ENCODE results near the gene FER. TPM values are rescaled to one million over a fixed set of nuclear protein-coding genes. Genes with fewer than 3 reads are reported as not detected.

FER gene
- polyA plus RNA-seq, 3 donors, result 2.4 to 14.7 (median 6.2) TPM

DNA sequence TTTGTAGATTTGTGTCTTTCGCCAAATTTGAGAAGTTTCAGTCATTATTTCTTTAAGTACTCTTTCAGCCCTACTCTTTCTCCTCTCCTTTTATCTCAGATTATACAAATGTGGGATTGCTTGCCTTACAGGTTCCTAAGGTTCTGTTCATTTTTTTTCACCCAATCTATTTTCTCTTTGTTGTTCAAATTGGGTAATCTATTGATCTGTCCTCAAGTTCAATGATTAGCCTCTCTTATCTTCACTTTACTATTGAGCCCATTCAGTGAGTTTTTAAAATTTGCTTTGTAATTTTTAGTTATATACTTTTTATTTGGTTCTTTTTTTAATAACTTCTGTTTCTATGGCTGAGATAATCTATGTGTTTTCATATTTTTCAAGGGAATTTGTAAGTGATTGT, 282.1 kb downstream of the FER start:
- H3K36me3 ChIP-seq (replicated peaks in 1 of 2; ENCODE audit: control insufficient read depth in 1 of 2, insufficient read depth in 2 of 2, low read length in 2 of 2), result no peaks in the 10 kb centered on the region
- H3K9me3 ChIP-seq (replicated peaks in 1 of 2; ENCODE audit: control insufficient read depth in 1 of 2, insufficient read depth in 1 of 2, low read length in 2 of 2), result no peaks in the 10 kb centered on the region
- H3K4me3 ChIP-seq (replicated peaks in 1 of 3; ENCODE audit: low read depth in 2 of 3, low read length in 3 of 3), result no peak overlapping the region
- no peaks in the 10 kb centered on the region for H3K4me1 ChIP-seq (ENCODE audit: control insufficient read depth in 1 of 2, insufficient read depth in 2 of 2, low read length in 2 of 2)
- no peaks in the 10 kb centered on the region for H3K79me2 ChIP-seq (ENCODE audit: insufficient read depth, low read length)
- Mint-ChIP-seq H3K4me3 (no peak overlapping the region), H3K36me3 (no peaks in the 10 kb centered on the region), H3K4me1 (no peaks in the 10 kb centered on the region), H3K9me3 (peaks cover 0 to 3% (median 0%) of the 10 kb centered on the region in 7 donors), H3K27ac (no peak overlapping the region), H3K27me3 (ENCODE audit: low read depth in 3 of 3) (no peaks in the 10 kb centered on the region)
- H3K27ac ChIP-seq (ENCODE audit: low read depth in 1 of 2, low read length in 2 of 2), result no peak overlapping the region
- no CpG with 5 or more reads among the region's 1 CpG for WGBS (ENCODE audit: insufficient coverage)
- no peak overlapping the region for H3K4me2 ChIP-seq (replicated peaks; ENCODE audit: extremely low read depth, low read length, poor library complexity, severe bottlenecking)
- H3K9ac ChIP-seq (ENCODE audit: insufficient read depth, low read length, poor library complexity, severe bottlenecking), result no peak overlapping the region
- no peak for DNase-seq
- no peak overlapping the region for H2AFZ ChIP-seq (ENCODE audit: insufficient read depth, low read depth, low read length, poor library complexity, severe bottlenecking)
- intact Hi-C loops (cut with micrococcal nuclease), result no loop called here
- TF ChIP-seq, protein P1, sequence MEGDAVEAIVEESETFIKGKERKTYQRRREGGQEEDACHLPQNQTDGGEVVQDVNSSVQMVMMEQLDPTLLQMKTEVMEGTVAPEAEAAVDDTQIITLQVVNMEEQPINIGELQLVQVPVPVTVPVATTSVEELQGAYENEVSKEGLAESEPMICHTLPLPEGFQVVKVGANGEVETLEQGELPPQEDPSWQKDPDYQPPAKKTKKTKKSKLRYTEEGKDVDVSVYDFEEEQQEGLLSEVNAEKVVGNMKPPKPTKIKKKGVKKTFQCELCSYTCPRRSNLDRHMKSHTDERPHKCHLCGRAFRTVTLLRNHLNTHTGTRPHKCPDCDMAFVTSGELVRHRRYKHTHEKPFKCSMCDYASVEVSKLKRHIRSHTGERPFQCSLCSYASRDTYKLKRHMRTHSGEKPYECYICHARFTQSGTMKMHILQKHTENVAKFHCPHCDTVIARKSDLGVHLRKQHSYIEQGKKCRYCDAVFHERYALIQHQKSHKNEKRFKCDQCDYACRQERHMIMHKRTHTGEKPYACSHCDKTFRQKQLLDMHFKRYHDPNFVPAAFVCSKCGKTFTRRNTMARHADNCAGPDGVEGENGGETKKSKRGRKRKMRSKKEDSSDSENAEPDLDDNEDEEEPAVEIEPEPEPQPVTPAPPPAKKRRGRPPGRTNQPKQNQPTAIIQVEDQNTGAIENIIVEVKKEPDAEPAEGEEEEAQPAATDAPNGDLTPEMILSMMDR (IDR thresholded peaks at IDR 0.05), result no peak
- no peaks in the 10 kb centered on the region for H3K27me3 ChIP-seq (ENCODE audit: control insufficient read depth in 2 of 2, insufficient read depth in 2 of 2, low read length in 2 of 2)
- H4K20me1 ChIP-seq (ENCODE audit: insufficient read depth, low read length), result no peaks in the 10 kb centered on the region

DNA sequence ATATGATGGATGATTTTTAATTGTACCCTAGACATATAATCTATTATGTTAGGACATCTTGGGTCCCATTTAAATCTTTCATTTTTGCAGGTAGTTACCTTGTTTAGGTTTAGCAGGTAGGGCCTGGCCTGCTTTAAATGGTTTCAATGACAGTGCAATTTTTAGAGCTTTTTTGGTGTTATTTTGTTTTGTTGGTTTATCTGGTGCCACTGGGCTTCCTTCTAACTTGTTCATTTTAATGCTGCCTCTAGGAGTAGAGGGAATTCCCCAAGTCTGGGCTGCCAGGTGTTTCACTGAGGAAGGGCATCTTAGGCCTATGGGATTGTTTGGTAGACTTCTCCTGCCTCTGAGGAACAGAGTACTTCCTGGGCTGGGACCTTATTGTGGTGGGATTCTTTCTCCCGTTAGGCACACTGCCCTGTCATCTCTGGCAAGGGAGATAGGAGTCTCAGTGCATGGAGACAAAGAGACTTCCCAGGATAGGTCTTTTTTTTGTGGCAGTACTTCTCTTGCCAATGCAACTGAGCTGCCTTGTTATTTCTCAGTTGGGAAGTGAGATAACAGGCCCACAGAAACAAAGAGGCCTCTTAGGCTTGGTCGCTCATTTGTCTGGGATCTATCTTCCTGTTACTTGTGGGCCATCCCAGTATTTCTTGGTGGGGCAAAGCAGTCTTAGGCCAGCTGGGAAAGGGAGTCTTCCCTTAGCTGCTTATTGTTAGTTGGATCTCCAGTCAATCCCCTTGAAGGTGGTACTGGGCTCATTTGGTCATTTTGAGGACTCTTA, 282.9 kb downstream of the FER start:
- Histone ChIP-seq H3K36me3 (replicated peaks in 1 of 2; ENCODE audit: control insufficient read depth in 1 of 2, insufficient read depth in 2 of 2, low read length in 2 of 2) (no peaks in the 10 kb centered on the region), H3K4me2 (replicated peaks; ENCODE audit: extremely low read depth, low read length, poor library complexity, severe bottlenecking) (no peak overlapping the region), H3K4me3 (replicated peaks in 1 of 3; ENCODE audit: low read depth in 2 of 3, low read length in 3 of 3) (no peak overlapping the region), H3K9ac (ENCODE audit: insufficient read depth, low read length, poor library complexity, severe bottlenecking) (no peak overlapping the region), H3K27ac (ENCODE audit: low read depth in 1 of 2, low read length in 2 of 2) (no peak overlapping the region), H3K4me1 (ENCODE audit: control insufficient read depth in 1 of 2, insufficient read depth in 2 of 2, low read length in 2 of 2) (no peaks in the 10 kb centered on the region), H3K79me2 (ENCODE audit: insufficient read depth, low read length) (no peaks in the 10 kb centered on the region), H3K9me3 (replicated peaks in 1 of 2; ENCODE audit: control insufficient read depth in 1 of 2, insufficient read depth in 1 of 2, low read length in 2 of 2) (no peaks in the 10 kb centered on the region), H4K20me1 (ENCODE audit: insufficient read depth, low read length) (no peaks in the 10 kb centered on the region), H2AFZ (ENCODE audit: insufficient read depth, low read depth, low read length, poor library complexity, severe bottlenecking) (no peak overlapping the region), H3K27me3 (ENCODE audit: control insufficient read depth in 2 of 2, insufficient read depth in 2 of 2, low read length in 2 of 2) (no peaks in the 10 kb centered on the region)
- H3K36me3 Mint-ChIP-seq, result no peaks in the 10 kb centered on the region
- H3K9me3 Mint-ChIP-seq, result peaks cover 0 to 3% (median 0%) of the 10 kb centered on the region in 7 donors
- no CpG with 5 or more reads among the region's 2 CpGs for WGBS (ENCODE audit: insufficient coverage)
- H3K27me3 Mint-ChIP-seq (ENCODE audit: low read depth in 3 of 3), result no peaks in the 10 kb centered on the region
- no peak for DNase-seq
- no peaks in the 10 kb centered on the region for H3K4me1 Mint-ChIP-seq
- intact Hi-C loops (cut with micrococcal nuclease), result no loop called here
- TF ChIP-seq, protein P1 (IDR thresholded peaks at IDR 0.05), result no peak
- H3K4me3 Mint-ChIP-seq, result no peak overlapping the region
- H3K27ac Mint-ChIP-seq, result no peak overlapping the region

Data from CD14-positive monocyte (primary cell).